HepG2 (cell line): ENCODE measurements around the gene SCAMP3. TPM values are rescaled to one million over a fixed set of nuclear protein-coding genes. Genes with fewer than 3 reads are reported as not detected.

Experiments
- ATM ChIP-seq: fragments of 450-650 bp; IDR thresholded peaks from 2 replicates; pipeline ENCODE4 v1.7.1; 2017; ENCODE audit warnings: mild to moderate bottlenecking, borderline replicate concordance
- EEA1 ChIP-seq: sonication (generic); formaldehyde crosslinking; IDR thresholded peaks from 2 replicates; pipeline ENCODE4 v1.5.1; 2020; ENCODE audit warnings: mild to moderate bottlenecking, missing genetic modification reagents, borderline replicate concordance
- HNF4A ChIP-seq: sonication (generic); formaldehyde crosslinking; IDR thresholded peaks from 2 replicates; pipeline ENCODE4 v1.4.0; 2020; ENCODE audit warnings: missing genetic modification reagents
- IRF2 ChIP-seq: IDR thresholded peaks from 2 replicates; pipeline ENCODE4 v1.6.1; 2018; ENCODE audit warnings: missing genetic modification reagents, missing compliant biosample characterization
- KAT7 ChIP-seq: IDR thresholded peaks from 2 replicates; pipeline ENCODE4 v1.6.1; 2018; ENCODE audit warnings: borderline replicate concordance, missing compliant biosample characterization
- KIAA2018 ChIP-seq: sonication (generic); formaldehyde crosslinking; IDR thresholded peaks from 2 replicates; pipeline ENCODE4 v1.5.0; 2020; ENCODE audit warnings: mild to moderate bottlenecking, missing genetic modification reagents, borderline replicate concordance
- MXD3 ChIP-seq: IDR thresholded peaks from 2 replicates; pipeline ENCODE4 v1.6.1; 2016; ENCODE audit warnings: mild to moderate bottlenecking, missing biosample characterization, missing genetic modification reagents
- NR2C2 ChIP-seq: sonication (generic); formaldehyde crosslinking; IDR thresholded peaks from 2 replicates; pipeline ENCODE4 v1.4.0; 2020; ENCODE audit warnings: missing genetic modification reagents, mild to moderate bottlenecking, moderate library complexity, borderline replicate concordance
- NR2F2 ChIP-seq: IDR thresholded peaks from 2 replicates; pipeline ENCODE4 v1.6.1; 2012; ENCODE audit warnings: low read depth, inconsistent platforms, borderline replicate concordance
- PHF8 ChIP-seq: sonication (generic); formaldehyde crosslinking; IDR thresholded peaks from 2 replicates; pipeline ENCODE4 v1.5.0; 2020; ENCODE audit warnings: missing genetic modification reagents
- SAFB2 ChIP-seq: sonication (generic); formaldehyde crosslinking; IDR thresholded peaks from 2 replicates; pipeline ENCODE4 v1.5.1; 2020; ENCODE audit warnings: missing genetic modification reagents, low read depth, mild to moderate bottlenecking, borderline replicate concordance
- UBTF ChIP-seq: sonication (generic); formaldehyde crosslinking; IDR thresholded peaks from 2 replicates; pipeline ENCODE4 v1.4.0; 2020; ENCODE audit warnings: mild to moderate bottlenecking, missing genetic modification reagents
- ZFP82 ChIP-seq: sonication (generic); formaldehyde crosslinking; IDR thresholded peaks from 2 replicates; pipeline ENCODE4 v1.5.1; 2020; ENCODE audit warnings: mild to moderate bottlenecking, missing genetic modification reagents, borderline replicate concordance
- ZNF143 ChIP-seq: sonication (generic); formaldehyde crosslinking; IDR thresholded peaks from 2 replicates; pipeline ENCODE4 v1.4.0; 2020; ENCODE audit warnings: missing genetic modification reagents
- ZNF331 ChIP-seq: sonication (generic); formaldehyde crosslinking; IDR thresholded peaks from 2 replicates; pipeline ENCODE4 v1.4.0; 2020; ENCODE audit warnings: missing genetic modification reagents
- ZNF367 ChIP-seq: sonication (generic); formaldehyde crosslinking; IDR thresholded peaks from 2 replicates; pipeline ENCODE4 v1.4.0; 2020; ENCODE audit warnings: missing genetic modification reagents, borderline replicate concordance
- ZNF552 ChIP-seq: sonication (generic); formaldehyde crosslinking; IDR thresholded peaks from 2 replicates; pipeline ENCODE4 v1.9.0; 2022; ENCODE audit warnings: missing genetic modification reagents, mild to moderate bottlenecking, borderline replicate concordance
- ZNF691 ChIP-seq: sonication (generic); formaldehyde crosslinking; IDR thresholded peaks from 2 replicates; pipeline ENCODE4 v1.4.0; 2020; ENCODE audit warnings: missing genetic modification reagents, low read depth, mild to moderate bottlenecking, borderline replicate concordance
- ZNF792 ChIP-seq: IDR thresholded peaks from 2 replicates; pipeline ENCODE4 v1.6.1; 2016
- polyA plus RNA-seq, 8 experiments: library from polyadenylated mRNA; depleted of rRNA in 3 of 8; stranded (reverse) in 7 of 8; unstranded in 1 of 8; fragments of >200 nt; fragmentation: Illumina TruSeq in 4 of 8; extraction: Trizol in 4 of 8; gene quantifications; 2 replicates each; pipeline versions ENCODE4 v1.2.1 to v1.2.3, GENCODE V29; 2011 to 2016; ENCODE audit warnings: low read depth in 4 of 8, missing spikeins in 1 of 8, mixed read lengths in 1 of 8; ENCODE audit not compliant: insufficient read depth in 1 of 8
- total RNA-seq, 5 experiments: library from RNA; depleted of rRNA; stranded (reverse); fragments of >200 nt; fragmentation: Illumina TruSeq; extraction: Trizol; gene quantifications; 2 replicates each; pipeline ENCODE4 v1.2.3, GENCODE V29; 2016; ENCODE audit warnings: low read depth in 1 of 5

Gene SCAMP3
- total and polyA plus RNA-seq, 2 of the 13 experiments (the other 11 are each of a cell fraction or from before 2014, with no cell fraction given): 46.8 to 83.3 TPM

GRCh38 chr1:155209312-155209721, 52.8 kb downstream of the SCAMP3 start (continued):
- peak; percentile 11; the same call in 1 of the 2 replicates for TF ChIP-seq MXD3 (CRISPR knock-in tag)
- TF ChIP-seq ZNF331: 0 out of 2 replicates have a peak, but pooled peaks have one; percentile 5
- TF ChIP-seq HNF4A (CRISPR knock-in tag): no peak
- peak; percentile 90 for TF ChIP-seq NR2C2 (CRISPR knock-in tag)
- 0 out of 2 replicates have a peak, but pooled peaks have one; percentile 53 for TF ChIP-seq ZNF691 (CRISPR knock-in tag)
- no peak for TF ChIP-seq ZNF552 (CRISPR knock-in tag)
- TF ChIP-seq ZNF143 (CRISPR knock-in tag): no peak
- peak; percentile 44; the same call in 1 of the 2 replicates for TF ChIP-seq EEA1 (CRISPR knock-in tag)
- TF ChIP-seq UBTF (CRISPR knock-in tag): no peak
- TF ChIP-seq SAFB2 (CRISPR knock-in tag): no peak
- 0 out of 2 replicates have a peak, but pooled peaks have one; percentile 65 for TF ChIP-seq PHF8 (CRISPR knock-in tag)
- no peak for TF ChIP-seq KIAA2018 (CRISPR knock-in tag)
- no peak for TF ChIP-seq ZNF367
- TF ChIP-seq ATM: no peak
- peak; percentile 15; the same call in 1 of the 2 replicates for TF ChIP-seq NR2F2
- peak; percentile 51; the same call in 1 of the 2 replicates for TF ChIP-seq ZNF792 (CRISPR knock-in tag)
- TF ChIP-seq KAT7 (CRISPR knock-in tag): 0 out of 2 replicates have a peak, but pooled peaks have one; percentile 70
- TF ChIP-seq ZFP82 (CRISPR knock-in tag): 0 out of 2 replicates have a peak, but pooled peaks have one; percentile 57
- peak; percentile 16 for TF ChIP-seq IRF2
